Panc1 (cell line): ENCODE measurements around the gene CEP128. TPM values are rescaled to one million over a fixed set of nuclear protein-coding genes. Genes with fewer than 3 reads are reported as not detected.

Source experiments
- ATAC-seq: fragments of 200-7000 bp; cut with Tn5 transposase; 2 replicates; pipeline ENCODE4 v1.9.1; 2020; ENCODE audit warnings: mild to moderate bottlenecking, moderate library complexity
- BruUV-seq: library from RNA; stranded (reverse); fragments of 400-500 nt; replicated peaks from 2 replicates; lab custom pipeline; 2021; lab: Mats Ljungman, UMichigan
- CTCF ChIA-PET: fragments of 300-600 bp; sonication (Branson Sonifier 250); formaldehyde crosslinking; loops from one replicate; lab custom pipeline; 2022; ENCODE audit warnings: antibody characterized with exemption; lab: Charles Lee
- POLR2A ChIA-PET: fragments of 300-600 bp; sonication (Branson Sonifier 250); formaldehyde crosslinking; loops from one replicate; lab custom pipeline; 2022; ENCODE audit warnings: antibody characterized with exemption; lab: Charles Lee
- DNase-seq: peaks from one replicate; pipeline ENCODE4 v3.0.0-alpha.2; 2010; ENCODE audit warnings: low read depth, low spot score
- H3K27ac ChIP-seq: 2 replicates; pipeline ENCODE4 v1.5.1; 2011; ENCODE audit warnings: mild to moderate bottlenecking, low read length, inconsistent platforms
- H3K27me3 ChIP-seq: fragments of 200-500 bp; sonication (Bioruptor generic); 2 replicates; pipeline ENCODE4 v1.6.0; 2014; ENCODE audit warnings: low read length, inconsistent platforms; ENCODE audit not compliant: control insufficient read depth, insufficient read depth
- H3K36me3 ChIP-seq: fragments of 200-500 bp; sonication (Bioruptor generic); 2 replicates; pipeline ENCODE4 v1.5.1; 2014; ENCODE audit warnings: inconsistent platforms, mild to moderate bottlenecking, low read length, moderate library complexity; ENCODE audit not compliant: control insufficient read depth, insufficient read depth
- H3K4me1 ChIP-seq: 2 replicates; pipeline ENCODE4 v1.5.1; 2011; ENCODE audit warnings: inconsistent platforms, mild to moderate bottlenecking, low read length, moderate library complexity; ENCODE audit not compliant: control insufficient read depth, insufficient read depth
- H3K4me3 ChIP-seq, 2 experiments: 2 replicates each; pipeline ENCODE4 v1.5.1; 2011 to 2012; ENCODE audit warnings: low read depth in 2 of 2, low read length in 2 of 2, mild to moderate bottlenecking in 2 of 2, inconsistent platforms in 1 of 2, moderate library complexity in 1 of 2
- H3K9me3 ChIP-seq: fragments of 200-500 bp; sonication (Bioruptor generic); 2 replicates; pipeline ENCODE4 v1.5.1; 2014; ENCODE audit warnings: low read depth, mild to moderate bottlenecking, inconsistent platforms, low read length, moderate library complexity; ENCODE audit not compliant: control insufficient read depth, insufficient read depth
- POLR2AphosphoS5 ChIP-seq: IDR thresholded peaks from 2 replicates; pipeline ENCODE4 v1.6.1; 2012; ENCODE audit warnings: mild to moderate bottlenecking, low read depth, low read length, moderate library complexity
- SIN3A ChIP-seq: IDR thresholded peaks from 2 replicates; pipeline ENCODE4 v1.6.1; 2012; ENCODE audit warnings: low read depth, mild to moderate bottlenecking, low read length, moderate library complexity, borderline replicate concordance; ENCODE audit not compliant: insufficient read depth
- TCF7L2 ChIP-seq: IDR thresholded peaks from 2 replicates; pipeline ENCODE4 v1.6.1; 2011; ENCODE audit warnings: mild to moderate bottlenecking, low read depth, low read length, inconsistent platforms
- in situ Hi-C: cut with HindIII; loops from 2 replicates; pipeline ENCODE4 v1.10.0; 2016; ENCODE audit warnings: low sequenced_read_pairs, low pct_unique_long_range_greater_than_20kb
- intact Hi-C: fragments of 100-400 bp; cut with micrococcal nuclease; formaldehyde crosslinking; loops from one replicate; pipeline ENCODE4 v1.10.0; 2022; ENCODE audit not compliant: unreplicated experiment
- total RNA-seq: library from RNA; stranded (reverse); gene quantifications from one replicate; pipeline ENCODE4 v1.2.1, GENCODE V29; 2021; ENCODE audit not compliant: unreplicated experiment
- TF ChIP-seq, protein P1 (sequence below): fragments of 450-650 bp; IDR thresholded peaks from 2 replicates; pipeline ENCODE4 v1.5.1; 2017; ENCODE audit warnings: mild to moderate bottlenecking
- TF ChIP-seq, protein P2 (sequence below), 2 experiments: IDR thresholded peaks; 2 replicates each; pipeline ENCODE4 v1.6.1; 2011 to 2012; ENCODE audit warnings: low read depth in 2 of 2, control low read depth in 1 of 2, low read length in 1 of 2, mild to moderate bottlenecking in 1 of 2, moderate library complexity in 1 of 2; ENCODE audit not compliant: insufficient read depth in 1 of 2

The CEP128 gene
- total RNA-seq, 1 experiment from 2014 or later = 9.3 TPM

DNA sequence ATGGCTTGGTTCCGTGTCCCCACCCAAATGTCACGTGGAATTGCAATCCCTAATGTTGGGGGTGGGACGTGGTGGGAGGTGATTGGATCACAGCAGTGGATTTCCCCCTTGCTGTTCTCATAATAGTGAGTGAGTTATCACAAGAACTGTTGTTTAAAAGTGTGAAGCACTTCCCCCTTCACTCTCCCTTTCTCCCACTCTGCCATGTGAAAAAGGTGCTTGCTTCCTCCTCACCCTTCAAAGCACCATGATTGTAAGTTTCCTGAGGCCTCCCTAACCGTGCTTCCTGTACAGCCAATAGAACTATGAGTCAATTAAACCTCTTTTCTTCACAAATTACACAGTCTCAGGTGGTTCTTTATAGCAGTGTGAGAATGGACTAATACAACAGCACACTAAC lies 5.3 kb upstream of the CEP128 start:
- CTCF ChIA-PET = no interaction called here

DNA sequence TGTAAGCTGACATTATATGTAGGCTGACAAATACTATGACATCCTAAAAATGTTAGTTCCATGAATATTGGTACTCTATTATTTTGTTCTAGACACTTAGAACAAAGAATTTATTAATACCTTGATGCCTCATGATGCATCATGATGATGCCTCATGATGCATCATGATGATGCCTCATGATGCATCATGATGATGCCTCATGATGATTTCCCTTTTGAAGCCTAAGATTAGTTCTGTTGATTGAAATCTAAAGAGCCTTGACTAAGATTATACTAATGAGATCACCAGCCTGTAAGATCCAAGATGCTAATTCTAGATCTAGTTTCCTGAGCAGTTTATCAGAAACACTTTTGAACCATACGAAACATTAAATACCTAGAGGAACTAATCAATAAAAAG lies 4.6 kb upstream of the CEP128 start:
- peaks cover 5% of the 10 kb centered on the region for H3K27me3 ChIP-seq
- no peaks in the 10 kb centered on the region for H3K4me1 ChIP-seq
- no peak overlapping the region for H3K27ac ChIP-seq
- BruUV-seq = no TSS peak
- no peaks in the 10 kb centered on the region for H3K36me3 ChIP-seq
- DNase-seq = no peak
- ATAC-seq = no peak
- CTCF ChIA-PET = no interaction called here
- H3K4me3 ChIP-seq = no peak overlapping the region
- intact Hi-C loops (no loop called here), in situ Hi-C loops (no loop called here)
- TF ChIP-seq TCF7L2 (no peak), SIN3A (no peak), POLR2AphosphoS5 (no peak)
- TF ChIP-seq, protein P1, sequence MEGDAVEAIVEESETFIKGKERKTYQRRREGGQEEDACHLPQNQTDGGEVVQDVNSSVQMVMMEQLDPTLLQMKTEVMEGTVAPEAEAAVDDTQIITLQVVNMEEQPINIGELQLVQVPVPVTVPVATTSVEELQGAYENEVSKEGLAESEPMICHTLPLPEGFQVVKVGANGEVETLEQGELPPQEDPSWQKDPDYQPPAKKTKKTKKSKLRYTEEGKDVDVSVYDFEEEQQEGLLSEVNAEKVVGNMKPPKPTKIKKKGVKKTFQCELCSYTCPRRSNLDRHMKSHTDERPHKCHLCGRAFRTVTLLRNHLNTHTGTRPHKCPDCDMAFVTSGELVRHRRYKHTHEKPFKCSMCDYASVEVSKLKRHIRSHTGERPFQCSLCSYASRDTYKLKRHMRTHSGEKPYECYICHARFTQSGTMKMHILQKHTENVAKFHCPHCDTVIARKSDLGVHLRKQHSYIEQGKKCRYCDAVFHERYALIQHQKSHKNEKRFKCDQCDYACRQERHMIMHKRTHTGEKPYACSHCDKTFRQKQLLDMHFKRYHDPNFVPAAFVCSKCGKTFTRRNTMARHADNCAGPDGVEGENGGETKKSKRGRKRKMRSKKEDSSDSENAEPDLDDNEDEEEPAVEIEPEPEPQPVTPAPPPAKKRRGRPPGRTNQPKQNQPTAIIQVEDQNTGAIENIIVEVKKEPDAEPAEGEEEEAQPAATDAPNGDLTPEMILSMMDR = no peak
- TF ChIP-seq, protein P2, sequence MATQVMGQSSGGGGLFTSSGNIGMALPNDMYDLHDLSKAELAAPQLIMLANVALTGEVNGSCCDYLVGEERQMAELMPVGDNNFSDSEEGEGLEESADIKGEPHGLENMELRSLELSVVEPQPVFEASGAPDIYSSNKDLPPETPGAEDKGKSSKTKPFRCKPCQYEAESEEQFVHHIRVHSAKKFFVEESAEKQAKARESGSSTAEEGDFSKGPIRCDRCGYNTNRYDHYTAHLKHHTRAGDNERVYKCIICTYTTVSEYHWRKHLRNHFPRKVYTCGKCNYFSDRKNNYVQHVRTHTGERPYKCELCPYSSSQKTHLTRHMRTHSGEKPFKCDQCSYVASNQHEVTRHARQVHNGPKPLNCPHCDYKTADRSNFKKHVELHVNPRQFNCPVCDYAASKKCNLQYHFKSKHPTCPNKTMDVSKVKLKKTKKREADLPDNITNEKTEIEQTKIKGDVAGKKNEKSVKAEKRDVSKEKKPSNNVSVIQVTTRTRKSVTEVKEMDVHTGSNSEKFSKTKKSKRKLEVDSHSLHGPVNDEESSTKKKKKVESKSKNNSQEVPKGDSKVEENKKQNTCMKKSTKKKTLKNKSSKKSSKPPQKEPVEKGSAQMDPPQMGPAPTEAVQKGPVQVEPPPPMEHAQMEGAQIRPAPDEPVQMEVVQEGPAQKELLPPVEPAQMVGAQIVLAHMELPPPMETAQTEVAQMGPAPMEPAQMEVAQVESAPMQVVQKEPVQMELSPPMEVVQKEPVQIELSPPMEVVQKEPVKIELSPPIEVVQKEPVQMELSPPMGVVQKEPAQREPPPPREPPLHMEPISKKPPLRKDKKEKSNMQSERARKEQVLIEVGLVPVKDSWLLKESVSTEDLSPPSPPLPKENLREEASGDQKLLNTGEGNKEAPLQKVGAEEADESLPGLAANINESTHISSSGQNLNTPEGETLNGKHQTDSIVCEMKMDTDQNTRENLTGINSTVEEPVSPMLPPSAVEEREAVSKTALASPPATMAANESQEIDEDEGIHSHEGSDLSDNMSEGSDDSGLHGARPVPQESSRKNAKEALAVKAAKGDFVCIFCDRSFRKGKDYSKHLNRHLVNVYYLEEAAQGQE (IDR thresholded peaks at IDR 0.05; ENCODE audit: insufficient read depth in 1 of 2, low read depth in 2 of 2, low read length in 1 of 2) = no peak
- POLR2A ChIA-PET = no interaction called here
- no peaks in the 10 kb centered on the region for H3K9me3 ChIP-seq

More for the DNA sequence above, 5.3 kb upstream of the CEP128 start:
- Histone ChIP-seq H3K4me3 (no peak overlapping the region), H3K4me1 (no peaks in the 10 kb centered on the region), H3K36me3 (no peaks in the 10 kb centered on the region), H3K27me3 (peaks cover 5% of the 10 kb centered on the region), H3K27ac (no peak overlapping the region), H3K9me3 (no peaks in the 10 kb centered on the region)
- in situ Hi-C loops = no loop called here
- intact Hi-C loops = no loop called here
- POLR2A ChIA-PET = no interaction called here
- TF ChIP-seq, protein P1 = no peak
- TF ChIP-seq, protein P2 (IDR thresholded peaks at IDR 0.05; ENCODE audit: insufficient read depth in 1 of 2, low read depth in 2 of 2, low read length in 1 of 2) = no peak
- TF ChIP-seq SIN3A = no peak
- TF ChIP-seq TCF7L2 = no peak
- TF ChIP-seq POLR2AphosphoS5 = no peak
- no TSS peak for BruUV-seq
- DNase-seq (no peak), ATAC-seq (no peak)
